ENCODE data around the gene PANK4. TPM values are rescaled to one million over a fixed set of nuclear protein-coding genes. Genes with fewer than 3 reads are reported as not detected.

The PANK4 gene
- total RNA-seq, 2 experiments from 2014 or later: 86.5 to 88.9 TPM

DNA sequence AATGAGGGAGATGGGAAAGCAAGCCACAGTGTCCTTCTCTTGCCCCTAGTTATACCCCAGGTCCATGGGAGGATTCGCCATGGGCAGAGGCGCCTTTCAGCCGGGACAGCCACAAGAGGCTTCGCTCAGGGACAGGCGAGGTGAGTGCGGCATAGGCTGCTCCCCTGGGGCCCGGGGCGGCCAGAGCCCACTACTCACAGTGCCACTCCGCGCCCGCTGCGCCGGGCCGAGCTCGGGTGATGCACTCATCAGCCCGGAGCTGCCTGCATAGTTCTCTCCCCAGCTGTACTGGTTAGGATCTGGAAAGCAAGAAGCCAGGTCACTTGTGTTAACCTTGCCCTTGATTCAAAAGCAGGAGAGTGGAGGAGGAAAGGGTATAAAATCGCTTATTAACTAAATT is 8.4 kb downstream of the PANK4 start:
- Mint-ChIP-seq H3K9me3 (no peaks in the 10 kb centered on the region), H3K36me3 (peaks cover 7% of the 10 kb centered on the region), H3K27me3 (no peaks in the 10 kb centered on the region), H3K4me3 (no peak overlapping the region), H3K4me1 (peaks cover 6% of the 10 kb centered on the region), H3K27ac (no peak overlapping the region)
- no peak for DNase-seq
- no peak for ATAC-seq (ENCODE audit: low read depth)
- POLR2A ChIA-PET: interaction anchor here (0.5 kb wide), 1 partner anchor 62 kb away, joined by 3 read pairs; no protein-coding TSS in a partner anchor

DNA sequence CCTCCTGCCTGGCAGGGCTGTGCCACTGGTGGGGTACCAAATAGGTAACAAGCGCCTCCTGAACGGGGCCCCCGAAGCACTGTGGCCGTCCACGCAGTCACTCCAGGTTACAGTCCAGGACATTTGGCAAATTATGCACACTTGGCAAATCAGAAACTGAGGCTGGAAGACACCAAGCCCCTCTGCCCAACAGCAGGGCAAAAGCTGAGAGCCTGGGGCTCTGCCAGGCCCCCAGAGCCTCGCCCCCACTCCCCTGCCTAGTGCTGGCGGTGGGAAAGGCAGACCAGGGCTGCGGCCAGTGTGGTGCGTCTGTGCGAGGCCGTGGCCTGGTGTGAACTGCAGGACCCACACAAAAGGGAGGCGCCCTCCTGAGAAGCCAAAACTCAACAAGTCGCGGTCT is 9.4 kb downstream of the PANK4 start:
- no peaks in the 10 kb centered on the region for H3K27me3 Mint-ChIP-seq
- H3K36me3 Mint-ChIP-seq: peaks cover 7% of the 10 kb centered on the region
- no peaks in the 10 kb centered on the region for H3K4me1 Mint-ChIP-seq
- H3K27ac Mint-ChIP-seq: no peak overlapping the region
- ATAC-seq (ENCODE audit: low read depth): no peak
- POLR2A ChIA-PET: no interaction called here
- DNase-seq: no peak
- H3K4me3 Mint-ChIP-seq: no peak overlapping the region
- no peaks in the 10 kb centered on the region for H3K9me3 Mint-ChIP-seq

DNA sequence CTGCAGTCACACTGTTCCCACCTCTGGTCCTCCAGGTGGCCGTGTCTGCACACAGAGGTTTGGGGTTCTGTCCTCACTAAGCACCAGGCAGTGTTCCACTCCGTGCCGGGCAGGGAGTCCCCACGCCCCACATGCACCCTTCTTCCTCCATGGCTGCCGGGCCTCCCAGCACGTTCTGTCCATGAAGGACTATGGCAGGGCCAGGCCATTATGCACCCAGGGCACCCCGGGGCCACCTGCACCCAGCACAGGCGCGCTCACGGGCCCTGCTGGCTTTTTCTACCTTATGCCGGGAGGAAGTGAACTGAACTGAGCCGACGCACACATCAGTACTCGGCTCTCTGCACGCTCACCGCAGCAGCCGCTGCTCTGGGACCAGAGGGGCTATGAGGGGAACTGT is 10.3 kb downstream of the PANK4 start:
- POLR2A ChIA-PET: no interaction called here
- H3K27me3 Mint-ChIP-seq: no peaks in the 10 kb centered on the region
- H3K36me3 Mint-ChIP-seq: peaks cover 7% of the 10 kb centered on the region
- no peak overlapping the region for H3K4me3 Mint-ChIP-seq
- H3K27ac Mint-ChIP-seq: no peak overlapping the region
- no peaks in the 10 kb centered on the region for H3K9me3 Mint-ChIP-seq
- DNase-seq (no peak), ATAC-seq (ENCODE audit: low read depth) (no peak)
- no peaks in the 10 kb centered on the region for H3K4me1 Mint-ChIP-seq

DNA sequence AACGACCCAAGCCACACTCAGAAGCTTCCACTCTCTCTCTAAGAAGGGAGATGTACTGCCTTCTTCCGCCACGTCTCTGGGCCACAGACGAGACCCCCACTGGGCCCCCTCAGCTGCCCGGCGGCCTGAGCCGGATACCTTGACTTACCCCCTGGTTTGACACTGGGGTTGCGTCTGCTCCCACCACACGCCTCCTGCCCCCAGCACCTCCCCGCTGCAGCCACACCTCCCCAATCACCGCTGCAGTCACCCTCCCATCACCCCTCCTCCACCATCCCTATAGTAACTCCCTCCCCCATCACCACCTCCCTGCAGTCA is 10.7 kb downstream of the PANK4 start:
- Mint-ChIP-seq H3K27ac (no peak overlapping the region), H3K4me3 (no peak overlapping the region), H3K4me1 (no peaks in the 10 kb centered on the region), H3K9me3 (no peaks in the 10 kb centered on the region), H3K36me3 (peaks cover 7% of the 10 kb centered on the region), H3K27me3 (no peaks in the 10 kb centered on the region)
- DNase-seq (no peak), ATAC-seq (ENCODE audit: low read depth) (no peak)
- POLR2A ChIA-PET: no interaction called here

DNA sequence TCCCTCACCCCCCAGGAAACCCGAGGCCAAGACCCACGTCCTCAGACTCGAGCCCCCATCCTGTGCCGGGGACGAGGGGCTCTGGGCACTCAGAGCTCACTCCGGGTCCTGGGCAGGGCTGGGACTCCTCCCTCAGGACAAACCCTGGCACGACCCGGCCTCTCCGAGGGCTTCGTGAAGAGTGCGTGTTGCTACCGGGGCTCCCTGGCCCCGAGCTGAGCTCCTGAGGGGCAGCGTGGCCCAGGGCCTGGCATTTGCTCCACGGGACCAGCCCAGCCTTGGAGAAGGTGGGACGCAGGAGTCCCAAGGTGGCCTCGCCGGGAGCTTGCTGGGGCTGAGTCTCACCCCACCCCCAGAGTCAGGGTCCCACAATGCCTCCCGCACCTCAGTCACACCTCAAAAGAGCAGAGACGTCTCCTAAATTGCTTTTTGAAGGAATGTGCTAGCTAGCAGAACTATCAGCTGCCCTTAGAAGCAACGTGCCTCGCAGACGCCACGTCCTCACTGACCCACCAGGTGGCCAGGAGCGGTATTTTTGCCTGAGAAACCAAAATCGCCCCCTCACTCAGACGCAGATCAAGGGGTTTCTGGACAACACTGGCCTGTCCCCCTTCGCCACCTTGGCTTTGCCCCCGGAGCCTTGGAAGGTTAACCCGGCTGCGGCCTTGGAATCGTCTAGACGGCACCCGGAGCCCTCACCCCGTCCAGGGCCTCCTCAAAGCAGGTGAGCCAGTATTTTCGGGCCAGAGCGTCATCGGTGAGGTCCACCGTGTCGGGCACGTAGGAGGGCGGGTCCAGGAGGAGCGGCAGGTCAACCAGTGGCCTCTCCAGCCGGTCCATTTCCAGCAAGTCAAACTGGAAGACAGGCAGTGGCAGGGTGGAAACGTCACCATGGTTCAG is 11.3 kb downstream of the PANK4 start:
- no peak for ATAC-seq (ENCODE audit: low read depth)
- Mint-ChIP-seq H3K4me3 (no peak overlapping the region), H3K36me3 (peaks cover 7% of the 10 kb centered on the region), H3K4me1 (no peaks in the 10 kb centered on the region), H3K9me3 (no peaks in the 10 kb centered on the region), H3K27me3 (no peaks in the 10 kb centered on the region), H3K27ac (no peak overlapping the region)
- POLR2A ChIA-PET: no interaction called here
- no peak for DNase-seq

DNA sequence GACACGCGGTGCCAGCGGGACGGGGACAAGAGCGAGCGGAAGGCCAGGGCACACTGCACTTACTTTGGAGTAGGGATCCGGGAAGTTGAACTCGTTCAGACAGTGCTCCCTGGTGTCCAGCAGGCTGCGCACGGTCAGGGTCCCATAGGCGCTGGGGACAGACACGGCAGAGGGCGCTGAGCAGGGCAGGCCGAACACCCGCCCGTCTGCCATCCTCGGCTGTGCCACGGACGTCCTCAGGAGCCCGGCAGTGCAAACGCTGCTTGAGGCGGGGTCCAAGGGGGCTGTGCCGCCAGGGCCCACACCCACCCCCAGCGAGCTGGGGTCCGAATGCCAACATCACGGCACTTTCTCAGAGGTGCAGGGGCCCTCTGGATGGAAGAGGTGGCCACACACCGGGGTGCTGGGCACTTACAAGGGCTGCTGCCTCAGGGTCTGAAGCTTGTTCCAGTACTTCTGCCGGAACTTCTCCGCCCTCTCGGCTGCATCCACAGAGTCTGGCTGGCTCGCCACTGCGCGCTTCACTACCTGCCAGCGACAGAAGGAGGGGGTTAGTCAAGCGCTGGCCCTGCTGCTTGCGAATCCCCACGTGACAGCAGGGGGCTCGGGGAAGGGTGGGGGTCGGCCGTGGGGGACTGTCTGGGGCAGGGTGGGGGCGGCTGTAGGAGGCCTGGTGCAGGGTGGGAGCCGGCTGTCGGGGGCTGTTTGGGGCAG is 12.3 kb downstream of the PANK4 start:
- no peak for DNase-seq
- Mint-ChIP-seq H3K36me3 (peaks cover 6% of the 10 kb centered on the region), H3K4me1 (no peaks in the 10 kb centered on the region), H3K27me3 (no peaks in the 10 kb centered on the region), H3K4me3 (no peak overlapping the region), H3K27ac (no peak overlapping the region), H3K9me3 (no peaks in the 10 kb centered on the region)
- POLR2A ChIA-PET: no interaction called here
- ATAC-seq (ENCODE audit: low read depth): no peak

DNA sequence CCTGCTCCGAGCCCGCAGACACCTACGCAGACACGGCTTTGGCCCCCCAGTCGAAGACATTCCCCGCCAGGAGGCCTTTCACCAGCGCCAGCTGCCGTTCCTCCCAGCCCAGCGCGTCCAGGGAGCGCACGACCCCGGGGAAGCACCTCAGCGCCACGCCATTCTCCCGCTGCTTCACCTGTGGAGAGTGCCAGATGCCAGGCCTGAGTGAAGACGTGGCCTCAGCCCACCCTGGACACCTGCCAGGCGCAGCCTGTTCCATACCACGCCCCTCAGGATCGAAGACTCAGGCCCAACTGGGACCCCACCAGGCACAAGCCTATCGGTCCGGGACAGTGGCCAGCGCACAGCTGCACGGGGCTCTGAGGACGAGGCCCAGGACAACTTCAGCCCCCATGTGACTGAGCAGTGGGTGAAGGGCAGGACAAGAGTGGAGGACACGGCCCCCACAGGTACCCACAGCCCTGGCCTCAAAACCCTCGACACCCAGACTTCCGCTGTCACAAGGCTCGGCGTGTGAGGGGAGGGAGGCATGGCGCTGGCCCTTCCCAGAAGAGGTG is 13.5 kb downstream of the PANK4 start:
- Mint-ChIP-seq H3K4me1 (no peaks in the 10 kb centered on the region), H3K27me3 (no peaks in the 10 kb centered on the region), H3K27ac (no peak overlapping the region), H3K9me3 (no peaks in the 10 kb centered on the region), H3K4me3 (no peak overlapping the region), H3K36me3 (peaks cover 3% of the 10 kb centered on the region)
- POLR2A ChIA-PET: no interaction called here
- DNase-seq: no peak
- no peak for ATAC-seq (ENCODE audit: low read depth)

DNA sequence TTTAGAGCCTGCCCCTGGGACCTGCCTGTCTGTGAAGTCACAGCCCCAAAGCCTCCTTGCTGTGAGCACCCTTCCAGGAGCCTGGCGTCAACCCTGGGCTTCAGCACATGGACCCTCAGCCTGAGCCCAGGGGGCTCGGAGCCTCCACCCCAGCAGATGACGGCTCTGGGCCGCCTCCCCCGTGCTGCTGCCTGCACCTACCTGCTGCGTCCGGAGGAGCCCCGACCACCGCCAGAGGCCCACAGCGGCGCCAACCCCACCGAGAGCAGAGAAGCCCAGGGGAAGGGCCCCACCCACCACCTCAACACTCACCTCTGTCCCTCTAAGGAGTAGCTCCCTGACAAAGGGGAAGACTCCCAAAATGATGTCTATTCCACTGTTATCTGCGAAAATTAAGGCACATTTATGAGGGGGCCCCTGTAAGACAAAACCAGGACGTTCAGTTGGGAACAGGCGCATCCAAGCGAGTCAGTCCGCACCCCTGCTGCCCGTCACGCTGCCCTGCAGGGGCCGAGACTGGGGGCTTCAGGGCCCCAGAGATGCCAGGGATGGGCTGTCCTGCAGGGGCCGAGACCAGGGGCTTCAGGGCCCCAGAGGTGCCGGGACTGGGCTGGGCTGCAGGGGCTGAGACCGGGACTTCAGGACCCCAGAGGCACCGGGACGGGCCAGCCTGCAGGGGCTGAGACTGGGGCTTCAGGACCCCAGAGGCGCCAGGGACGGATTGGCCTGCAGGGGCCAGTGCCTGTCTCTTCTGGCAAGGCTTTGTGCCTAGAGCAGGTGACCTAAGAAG is 15.8 kb downstream of the PANK4 start:
- POLR2A ChIA-PET: no interaction called here
- H3K9me3 Mint-ChIP-seq: no peaks in the 10 kb centered on the region
- no peaks in the 10 kb centered on the region for H3K4me1 Mint-ChIP-seq
- DNase-seq: no peak
- H3K27me3 Mint-ChIP-seq: no peaks in the 10 kb centered on the region
- no peak for ATAC-seq (ENCODE audit: low read depth)
- H3K4me3 Mint-ChIP-seq: no peak overlapping the region
- peaks cover 1% of the 10 kb centered on the region for H3K36me3 Mint-ChIP-seq
- H3K27ac Mint-ChIP-seq: no peak overlapping the region

DNA sequence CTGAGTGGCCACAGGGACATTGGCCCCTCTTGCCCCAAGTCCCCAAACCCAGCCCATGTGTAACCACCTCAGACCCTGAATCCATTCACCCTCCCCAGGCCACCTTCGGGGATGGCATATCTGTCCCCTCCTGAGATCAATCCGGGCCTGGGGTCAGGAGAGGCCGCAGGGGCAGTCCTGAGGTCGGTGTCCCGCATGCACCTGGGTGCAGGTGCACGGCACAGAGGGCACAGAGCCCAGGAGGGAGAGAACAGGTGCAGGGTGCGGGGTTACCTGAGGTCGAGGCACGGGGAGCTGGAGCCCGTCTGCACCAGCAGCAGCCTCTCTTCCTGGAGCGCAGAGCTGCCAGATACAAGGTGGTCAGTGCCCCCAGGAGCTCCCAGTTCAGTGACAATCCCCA is 16.8 kb downstream of the PANK4 start:
- no peak overlapping the region for H3K27ac Mint-ChIP-seq
- ATAC-seq (ENCODE audit: low read depth): no peak
- no peak overlapping the region for H3K4me3 Mint-ChIP-seq
- H3K27me3 Mint-ChIP-seq: no peaks in the 10 kb centered on the region
- peaks cover 1% of the 10 kb centered on the region for H3K36me3 Mint-ChIP-seq
- POLR2A ChIA-PET: interaction anchor here (0.6 to 1.0 kb wide), 2 partner anchors 16 to 37 kb away, joined by 3 to 4 read pairs; partner anchors contain the start of gene PANK4
- H3K9me3 Mint-ChIP-seq: no peaks in the 10 kb centered on the region
- DNase-seq: no peak
- H3K4me1 Mint-ChIP-seq: no peaks in the 10 kb centered on the region

DNA sequence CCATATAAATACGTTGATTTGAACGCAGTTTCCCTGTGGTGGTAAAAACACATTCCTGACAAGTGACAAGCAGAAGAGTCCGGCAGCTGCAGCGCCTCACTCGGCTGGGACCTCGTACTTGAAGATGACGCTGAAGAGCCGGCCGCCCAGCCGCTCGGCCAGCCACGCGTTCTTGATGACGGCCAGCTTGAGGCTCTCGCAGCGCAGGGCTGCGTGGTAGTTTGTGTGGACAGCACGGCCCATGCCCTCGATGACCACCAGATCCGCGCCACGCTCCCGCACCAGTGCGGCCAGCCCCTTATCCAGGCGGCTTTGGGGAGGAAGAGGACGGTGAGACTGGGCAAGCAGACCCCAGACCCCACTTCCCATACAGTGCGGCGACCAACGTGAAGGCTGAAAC is 17.6 kb downstream of the PANK4 start:
- Mint-ChIP-seq H3K9me3 (no peaks in the 10 kb centered on the region), H3K27me3 (no peaks in the 10 kb centered on the region), H3K27ac (no peak overlapping the region), H3K4me1 (no peaks in the 10 kb centered on the region), H3K36me3 (peaks cover 1% of the 10 kb centered on the region), H3K4me3 (no peak overlapping the region)
- DNase-seq (no peak), ATAC-seq (ENCODE audit: low read depth) (no peak)
- POLR2A ChIA-PET: interaction anchor here (0.6 to 1.0 kb wide), 2 partner anchors 17 to 38 kb away, joined by 3 to 4 read pairs; partner anchors contain the start of gene PANK4

DNA sequence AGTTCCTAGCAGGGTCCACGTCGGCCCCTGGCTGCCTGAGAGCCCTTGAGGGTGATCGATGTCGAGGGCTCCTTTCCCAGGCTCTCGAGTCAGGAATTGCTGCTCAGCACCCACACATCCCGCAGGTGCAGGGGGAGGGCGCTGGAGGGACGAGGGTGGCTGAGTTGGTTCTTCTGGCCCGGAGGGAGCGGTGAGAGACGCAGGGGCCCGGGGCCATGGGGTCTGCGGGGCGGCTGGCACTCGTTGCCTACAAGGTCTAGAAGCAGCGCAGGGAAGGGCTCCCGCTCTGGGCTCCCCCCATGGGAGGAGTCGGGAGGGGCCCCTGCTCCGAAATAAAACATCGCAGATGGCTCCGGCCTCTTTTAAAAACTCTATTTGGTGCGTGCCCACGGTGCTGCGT is 18.2 kb downstream of the PANK4 start:
- ATAC-seq (ENCODE audit: low read depth) (no peak), DNase-seq (no peak)
- peaks cover 1% of the 10 kb centered on the region for H3K36me3 Mint-ChIP-seq
- POLR2A ChIA-PET: no interaction called here
- H3K4me3 Mint-ChIP-seq: no peak overlapping the region
- no peaks in the 10 kb centered on the region for H3K27me3 Mint-ChIP-seq
- no peaks in the 10 kb centered on the region for H3K9me3 Mint-ChIP-seq
- H3K4me1 Mint-ChIP-seq: no peaks in the 10 kb centered on the region
- no peak overlapping the region for H3K27ac Mint-ChIP-seq

DNA sequence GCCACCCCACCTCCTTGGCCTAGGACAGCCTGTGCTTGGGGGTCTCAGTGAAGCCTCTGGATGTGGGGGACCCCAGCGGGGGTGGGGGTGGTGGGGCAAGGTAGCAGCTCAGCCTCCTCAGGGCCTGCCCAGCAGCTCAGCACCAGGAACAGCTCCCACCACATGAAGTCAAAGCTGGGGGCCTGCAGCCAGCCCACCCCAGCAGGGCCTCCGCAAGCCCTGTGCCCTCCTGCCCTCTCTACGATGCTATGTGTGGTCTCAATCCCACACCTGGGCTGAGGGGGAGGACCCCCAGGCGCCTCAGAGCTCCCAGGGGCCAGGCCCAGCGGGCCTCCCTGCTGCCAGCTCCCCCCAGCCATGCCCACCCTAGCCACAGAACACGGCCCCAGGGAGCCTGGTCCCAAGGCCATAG is 18.6 kb downstream of the PANK4 start:
- POLR2A ChIA-PET: no interaction called here
- Mint-ChIP-seq H3K27me3 (no peaks in the 10 kb centered on the region), H3K27ac (no peak overlapping the region), H3K4me1 (no peaks in the 10 kb centered on the region), H3K36me3 (peaks cover 1% of the 10 kb centered on the region), H3K9me3 (no peaks in the 10 kb centered on the region), H3K4me3 (no peak overlapping the region)
- ATAC-seq (ENCODE audit: low read depth) (no peak), DNase-seq (no peak)

DNA sequence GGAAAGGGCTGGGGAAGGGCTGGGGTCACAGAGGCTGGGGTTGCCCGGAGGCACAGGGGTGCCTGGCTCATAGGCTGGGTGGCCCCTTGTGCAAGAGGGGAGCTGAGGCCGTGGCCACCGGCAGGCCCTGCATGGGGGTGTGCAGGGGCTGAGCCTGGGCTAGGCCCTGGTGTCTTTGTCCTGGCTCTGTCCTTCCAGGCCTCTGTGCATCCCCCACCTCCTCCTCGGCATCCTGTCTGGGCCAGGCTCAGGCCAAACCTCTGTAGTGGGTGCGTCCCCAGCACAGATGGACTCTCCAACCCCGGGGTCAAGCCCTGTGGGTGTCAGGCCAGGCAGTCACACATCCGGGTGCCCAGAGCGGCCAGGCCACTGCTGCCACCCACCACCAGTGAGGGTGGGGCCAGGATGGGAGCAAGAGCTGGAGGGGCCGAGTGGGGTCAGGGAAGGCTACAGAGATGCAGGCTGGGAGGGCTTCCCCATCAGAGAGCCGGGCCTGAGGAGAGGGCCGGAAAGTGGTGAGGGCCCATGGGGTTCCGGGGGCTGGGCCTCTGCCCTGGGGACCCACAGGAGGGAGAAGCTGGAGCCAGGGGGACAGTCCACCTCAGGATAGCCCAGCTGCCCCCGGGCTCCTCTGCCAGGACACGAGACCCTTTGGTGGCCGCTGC is 19.4 kb downstream of the PANK4 start:
- no peak for DNase-seq
- H3K27me3 Mint-ChIP-seq: no peaks in the 10 kb centered on the region
- H3K36me3 Mint-ChIP-seq: peaks cover 1% of the 10 kb centered on the region
- H3K27ac Mint-ChIP-seq: no peak overlapping the region
- no peaks in the 10 kb centered on the region for H3K9me3 Mint-ChIP-seq
- H3K4me1 Mint-ChIP-seq: no peaks in the 10 kb centered on the region
- POLR2A ChIA-PET: interaction anchor here (1.0 kb wide), 1 partner anchor 17 kb away, joined by 3 read pairs; no protein-coding TSS in a partner anchor
- no peak overlapping the region for H3K4me3 Mint-ChIP-seq
- no peak for ATAC-seq (ENCODE audit: low read depth)

Measured in activated naive CD8-positive, alpha-beta T cell treated with anti-CD3 and anti-CD28 coated beads, Interleukin-2, amount 10 ng/mL, durations not matched to agents 7 days and 5 days (primary cell).